Endothelial cell of umbilical vein (primary cell): ENCODE data around the gene ADAM19.

Source experiments
- FOS ChIP-seq: IDR thresholded peaks from 2 replicates; pipeline ENCODE4 v1.6.1; 2011; ENCODE audit warnings: mild to moderate bottlenecking, low read length, moderate library complexity, borderline replicate concordance; ENCODE audit not compliant: insufficient read depth
- POLR2A ChIP-seq: IDR thresholded peaks from 2 replicates; pipeline ENCODE4 v1.6.1; 2012; ENCODE audit warnings: low read depth, mild to moderate bottlenecking, control low read depth, low read length
- TF ChIP-seq, protein P1 (sequence below), 2 donors: IDR thresholded peaks; 1 replicate in 1 of 2; 2 replicates in 1 of 2; pipeline ENCODE4 v1.5.1; 2011; ENCODE audit warnings: low read length in 2 of 2, mild to moderate bottlenecking in 2 of 2, moderate library complexity in 2 of 2, control low read depth in 1 of 2, inconsistent platforms in 1 of 2, low read depth in 1 of 2; ENCODE audit not compliant: insufficient read depth in 1 of 2; ENCODE audit errors: extremely low read depth in 1 of 2

DNA sequence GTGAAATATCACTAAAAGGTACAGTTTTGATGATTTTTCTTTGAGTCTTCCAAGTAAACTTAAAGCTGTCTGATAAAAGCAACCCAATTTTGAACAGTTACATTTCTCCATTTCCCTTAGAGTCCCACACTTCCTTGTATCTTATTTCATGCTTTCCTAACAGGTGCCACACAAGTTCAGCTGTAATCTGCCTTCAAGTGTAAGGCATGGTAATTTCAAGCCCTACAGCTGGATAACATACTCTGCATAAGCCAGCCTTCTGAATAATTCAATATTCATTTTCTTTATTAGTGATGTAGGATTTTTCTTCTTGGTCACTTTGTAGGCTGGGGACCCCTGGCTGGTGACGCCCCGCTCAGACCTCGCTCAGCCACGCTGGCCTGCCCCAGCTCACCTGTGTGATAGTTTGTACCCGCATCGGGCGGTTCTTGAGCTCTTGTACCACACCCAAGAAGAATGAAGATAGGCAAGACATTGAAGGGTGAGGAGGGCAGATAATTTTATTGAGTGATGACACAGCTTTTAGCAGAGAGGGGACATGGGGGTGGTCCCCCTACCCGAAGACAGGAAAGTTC lies 42.7 kb upstream of the ADAM19 start:
- TF ChIP-seq POLR2A (no peak), FOS (no peak)
- TF ChIP-seq, protein P1, sequence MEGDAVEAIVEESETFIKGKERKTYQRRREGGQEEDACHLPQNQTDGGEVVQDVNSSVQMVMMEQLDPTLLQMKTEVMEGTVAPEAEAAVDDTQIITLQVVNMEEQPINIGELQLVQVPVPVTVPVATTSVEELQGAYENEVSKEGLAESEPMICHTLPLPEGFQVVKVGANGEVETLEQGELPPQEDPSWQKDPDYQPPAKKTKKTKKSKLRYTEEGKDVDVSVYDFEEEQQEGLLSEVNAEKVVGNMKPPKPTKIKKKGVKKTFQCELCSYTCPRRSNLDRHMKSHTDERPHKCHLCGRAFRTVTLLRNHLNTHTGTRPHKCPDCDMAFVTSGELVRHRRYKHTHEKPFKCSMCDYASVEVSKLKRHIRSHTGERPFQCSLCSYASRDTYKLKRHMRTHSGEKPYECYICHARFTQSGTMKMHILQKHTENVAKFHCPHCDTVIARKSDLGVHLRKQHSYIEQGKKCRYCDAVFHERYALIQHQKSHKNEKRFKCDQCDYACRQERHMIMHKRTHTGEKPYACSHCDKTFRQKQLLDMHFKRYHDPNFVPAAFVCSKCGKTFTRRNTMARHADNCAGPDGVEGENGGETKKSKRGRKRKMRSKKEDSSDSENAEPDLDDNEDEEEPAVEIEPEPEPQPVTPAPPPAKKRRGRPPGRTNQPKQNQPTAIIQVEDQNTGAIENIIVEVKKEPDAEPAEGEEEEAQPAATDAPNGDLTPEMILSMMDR (IDR thresholded peaks at IDR 0.05; ENCODE audit: extremely low read depth in 1 of 2, insufficient read depth in 1 of 2, low read depth in 1 of 2, low read length in 2 of 2): no peak
